ENCODE results near the gene ID2. TPM values are rescaled to one million over a fixed set of nuclear protein-coding genes. Genes with fewer than 3 reads are reported as not detected.

ID2 gene
- total RNA-seq, 2 donors from 2014 or later, result 172 to 238 TPM

- TF ChIP-seq POLR2AphosphoS5 (IDR thresholded peaks at IDR 0.05) (no peak), POLR2A (IDR thresholded peaks at IDR 0.05) (no peak), CTCF (IDR thresholded peaks at IDR 0.05) (no peak)
- 94% methylated on average over 5 of the region's 5 CpGs for WGBS
Measured at GRCh38 chr2:8714971-8715370, 33.1 kb downstream of the ID2 start.

GRCh38 chr2:8719528-8719927, 37.7 kb downstream of the ID2 start:
- Histone ChIP-seq H3K27ac (no peak overlapping the region), H3K36me3 (no peaks in the 10 kb centered on the region), H3K4me3 (no peak overlapping the region), H3K27me3 (replicated peaks; ENCODE audit: insufficient read depth) (no peaks in the 10 kb centered on the region), H3K4me1 (replicated peaks) (no peaks in the 10 kb centered on the region), H3K9me3 (no peaks in the 10 kb centered on the region)
- DNase-seq (ENCODE audit: low spot score), result no peak
- TF ChIP-seq CTCF (IDR thresholded peaks at IDR 0.05) (no peak), POLR2A (IDR thresholded peaks at IDR 0.05) (no peak), POLR2AphosphoS5 (IDR thresholded peaks at IDR 0.05) (no peak)
- WGBS, result 68% methylated on average over 3 of the region's 3 CpGs
- intact Hi-C loops (cut with DNase I), result no loop called here

More at GRCh38 chr2:8714971-8715370, 33.1 kb downstream of the ID2 start:
- no peaks in the 10 kb centered on the region for H3K36me3 ChIP-seq
- intact Hi-C loops (cut with DNase I), result no loop called here
- H3K4me1 ChIP-seq (replicated peaks), result no peaks in the 10 kb centered on the region
- no peaks in the 10 kb centered on the region for H3K9me3 ChIP-seq
- DNase-seq (ENCODE audit: low spot score), result no peak
- H3K27me3 ChIP-seq (replicated peaks; ENCODE audit: insufficient read depth), result no peaks in the 10 kb centered on the region
- no peak overlapping the region for H3K4me3 ChIP-seq
- H3K27ac ChIP-seq, result no peak overlapping the region

- Histone ChIP-seq H3K9me3 (no peaks in the 10 kb centered on the region), H3K4me3 (no peak overlapping the region), H3K4me1 (replicated peaks) (no peaks in the 10 kb centered on the region), H3K36me3 (no peaks in the 10 kb centered on the region), H3K27ac (no peak overlapping the region), H3K27me3 (replicated peaks; ENCODE audit: insufficient read depth) (no peaks in the 10 kb centered on the region)
- DNase-seq (ENCODE audit: low spot score), result no peak
- TF ChIP-seq POLR2AphosphoS5 (IDR thresholded peaks at IDR 0.05), result no peak
- no peak for TF ChIP-seq POLR2A (IDR thresholded peaks at IDR 0.05)
- TF ChIP-seq CTCF (IDR thresholded peaks at IDR 0.05), result no peak
- intact Hi-C loops (cut with DNase I), result no loop called here
- 51% methylated on average over 3 of the region's 3 CpGs for WGBS
Measured at GRCh38 chr2:8720741-8721140, 38.9 kb downstream of the ID2 start.

- 99% methylated on average over 3 of the region's 3 CpGs for WGBS
- DNase-seq (ENCODE audit: low spot score), result no peak
- intact Hi-C loops (cut with DNase I), result no loop called here
- no peak overlapping the region for H3K27ac ChIP-seq
- no peaks in the 10 kb centered on the region for H3K36me3 ChIP-seq
- H3K27me3 ChIP-seq (replicated peaks; ENCODE audit: insufficient read depth), result no peaks in the 10 kb centered on the region
- no peaks in the 10 kb centered on the region for H3K9me3 ChIP-seq
- H3K4me1 ChIP-seq (replicated peaks), result no peaks in the 10 kb centered on the region
- H3K4me3 ChIP-seq, result no peak overlapping the region
- TF ChIP-seq CTCF (IDR thresholded peaks at IDR 0.05) (no peak), POLR2AphosphoS5 (IDR thresholded peaks at IDR 0.05) (no peak), POLR2A (IDR thresholded peaks at IDR 0.05) (no peak)
Measured at GRCh38 chr2:8721410-8721809, 39.6 kb downstream of the ID2 start.

GRCh38 chr2:8722986-8723385, 41.1 kb downstream of the ID2 start:
- Histone ChIP-seq H3K4me3 (no peak overlapping the region), H3K9me3 (no peaks in the 10 kb centered on the region), H3K4me1 (replicated peaks) (no peaks in the 10 kb centered on the region), H3K27me3 (replicated peaks; ENCODE audit: insufficient read depth) (no peaks in the 10 kb centered on the region), H3K27ac (no peak overlapping the region), H3K36me3 (no peaks in the 10 kb centered on the region)
- intact Hi-C loops (cut with DNase I), result no loop called here
- no peak for DNase-seq (ENCODE audit: low spot score)
- TF ChIP-seq POLR2AphosphoS5 (IDR thresholded peaks at IDR 0.05) (no peak), POLR2A (IDR thresholded peaks at IDR 0.05) (no peak)
- 85% methylated on average over 10 of the region's 10 CpGs for WGBS
